Activated CD4-positive, alpha-beta T cell treated with anti-CD3 and anti-CD28 coated beads, Interleukin-2, amount 50 U/mL, for 4 hours (primary cell): ENCODE results near the gene BAG3.
"Not testable (repeated sequence)": the region's sequence is repeated elsewhere in the genome, so short reads cannot be mapped to it uniquely, and the experiment has no call there.

ENCODE experiments used
- DNase-seq, 2 experiments: peaks; one replicate each; pipeline ENCODE4 v3.0.0-alpha.2; 2020

The BAG3 gene

DNA sequence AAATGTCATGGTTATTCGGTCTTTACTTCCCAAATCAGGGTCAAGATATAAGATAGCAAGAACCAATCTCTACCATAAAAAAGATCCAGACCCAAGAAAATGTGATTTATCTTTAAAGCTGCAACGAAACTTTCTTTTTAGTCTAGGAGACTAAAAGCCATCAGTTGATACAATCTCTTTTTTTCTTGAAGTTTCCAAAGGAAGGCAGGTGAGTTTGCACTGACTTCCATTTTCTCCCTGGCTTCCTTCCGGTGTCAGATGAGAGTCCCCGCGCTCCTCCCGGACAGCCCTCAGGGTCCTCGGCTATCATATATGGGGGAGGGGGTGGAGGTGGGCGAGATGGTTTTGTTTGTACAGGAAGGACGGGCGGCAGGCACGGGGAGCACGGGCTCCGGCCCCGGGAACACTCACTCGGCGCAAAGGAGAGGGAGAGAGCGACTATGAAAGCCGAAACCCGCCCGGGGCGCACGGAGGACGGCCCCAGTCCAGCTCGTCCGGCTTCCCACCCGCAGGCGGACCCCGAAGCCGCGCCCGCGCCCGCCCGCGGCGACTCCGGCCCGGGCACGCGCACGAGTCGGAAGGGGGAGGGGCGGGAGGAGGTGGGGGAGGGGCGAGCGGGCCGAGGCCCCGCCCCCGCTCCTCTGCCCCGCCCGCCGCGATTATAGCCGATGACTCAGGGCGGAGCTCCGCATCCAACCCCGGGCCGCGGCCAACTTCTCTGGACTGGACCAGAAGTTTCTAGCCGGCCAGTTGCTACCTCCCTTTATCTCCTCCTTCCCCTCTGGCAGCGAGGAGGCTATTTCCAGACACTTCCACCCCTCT is at the start of gene BAG3:
TSS of gene BAG3 (plus strand) at position 689 of the 822 bp plus-strand sequence. CDS start 296 bp downstream, outside the sequence.
- DNase-seq: peak; percentile 66 to 69

DNA sequence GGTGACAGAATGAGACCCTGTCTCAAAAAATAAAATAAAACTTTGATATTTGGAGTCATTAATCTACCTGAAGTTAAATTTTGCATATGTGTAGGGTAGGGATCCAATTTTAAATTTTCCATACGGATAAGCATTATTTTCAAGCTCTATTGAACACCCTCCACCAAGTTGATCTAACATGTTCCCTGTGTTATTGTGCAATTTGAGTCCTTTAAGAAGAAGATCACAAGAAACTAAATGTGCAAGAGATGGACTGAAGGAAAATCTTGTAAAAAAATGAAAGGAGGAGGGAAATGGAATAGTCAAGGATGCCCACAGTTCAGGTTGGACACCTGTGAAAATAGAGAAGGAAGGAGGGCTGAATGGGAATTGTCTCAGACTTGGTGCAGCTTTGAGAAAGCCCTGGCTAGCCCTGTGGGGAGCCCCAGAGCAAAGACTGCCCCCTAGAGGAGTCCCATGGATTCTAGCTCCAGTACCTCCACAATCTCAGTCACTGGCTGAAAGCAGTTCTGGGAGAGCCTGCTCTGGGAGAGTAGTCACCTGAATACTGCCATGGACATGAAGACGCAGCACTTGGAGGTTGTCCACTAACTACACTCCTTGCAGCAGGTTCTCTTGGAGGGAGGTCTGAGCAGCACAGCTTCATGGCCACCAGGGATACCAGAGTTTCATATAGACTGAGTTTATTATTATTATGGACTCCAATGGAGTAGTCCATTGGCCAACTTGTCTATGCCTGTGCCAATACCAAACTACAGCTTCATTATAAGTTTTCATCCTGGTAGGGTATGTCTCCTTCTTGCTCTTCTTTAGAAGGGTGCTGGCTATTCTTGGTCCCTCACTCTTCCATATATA is 48.7 kb upstream of the BAG3 start:
- peak; percentile 11 to 24 for DNase-seq

DNA sequence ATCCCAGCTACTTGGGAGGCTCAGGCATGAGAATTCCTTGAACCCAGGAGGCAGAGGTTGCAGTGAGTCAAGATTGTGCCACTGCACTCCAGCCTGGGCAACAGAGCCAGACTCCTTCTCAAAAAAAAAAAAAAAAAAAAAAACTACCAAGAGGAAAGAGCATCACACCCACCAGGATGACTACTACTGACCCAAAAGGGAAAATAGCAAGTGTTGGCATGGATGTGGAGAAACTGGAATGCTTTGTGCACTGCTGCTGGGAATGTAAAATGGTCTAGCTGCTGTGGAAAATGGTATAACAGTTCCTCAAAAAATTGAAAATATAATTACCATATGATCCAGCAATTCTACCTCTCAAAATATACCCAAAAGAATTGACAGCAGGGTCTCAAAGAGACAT is 46.7 kb upstream of the BAG3 start:
- no peak for DNase-seq

DNA sequence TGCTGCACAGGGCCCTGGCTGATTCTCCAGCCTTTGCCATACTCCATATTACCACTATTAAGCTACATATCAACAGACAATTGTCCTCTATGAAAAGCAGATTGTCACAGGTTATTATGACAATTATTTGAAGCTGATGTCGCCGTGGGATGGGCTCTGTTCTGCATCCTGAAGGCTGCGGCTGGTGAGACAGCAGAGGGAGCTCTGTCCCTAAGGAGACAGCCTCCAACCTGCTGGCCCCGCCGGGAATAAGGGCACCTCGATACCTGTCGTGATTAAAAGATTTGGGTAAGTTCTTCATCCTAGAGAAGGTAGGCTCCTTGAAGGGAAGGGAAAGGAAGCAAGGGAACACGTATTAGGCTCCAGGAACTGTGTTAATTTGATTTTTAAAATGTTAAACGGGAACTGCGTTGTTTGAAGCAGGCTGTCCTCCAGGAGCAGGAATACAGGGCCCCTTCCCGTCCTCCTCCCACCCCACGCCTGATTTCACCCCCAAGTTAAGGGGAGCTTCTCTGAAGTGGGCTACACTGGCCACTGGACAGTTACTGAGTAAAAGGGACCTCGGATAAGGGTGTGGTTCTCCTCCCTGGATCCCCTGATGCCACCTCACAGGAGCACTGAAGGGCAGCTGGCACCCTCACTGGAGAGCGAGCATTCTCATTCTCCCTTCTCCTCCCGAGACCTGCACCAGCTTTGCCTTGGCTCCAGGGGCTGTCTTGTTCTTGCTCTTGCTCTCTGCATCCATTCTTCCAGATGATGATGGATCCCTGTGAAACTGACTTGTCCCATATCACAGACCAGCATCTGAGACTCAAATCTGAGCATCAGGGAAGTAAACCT is 42.6 kb upstream of the BAG3 start:
- peak; percentile 10 to 15 for DNase-seq

- no peak for DNase-seq
Measured at GRCh38 chr10:119609516-119609915, 41.7 kb upstream of the BAG3 start.

DNA sequence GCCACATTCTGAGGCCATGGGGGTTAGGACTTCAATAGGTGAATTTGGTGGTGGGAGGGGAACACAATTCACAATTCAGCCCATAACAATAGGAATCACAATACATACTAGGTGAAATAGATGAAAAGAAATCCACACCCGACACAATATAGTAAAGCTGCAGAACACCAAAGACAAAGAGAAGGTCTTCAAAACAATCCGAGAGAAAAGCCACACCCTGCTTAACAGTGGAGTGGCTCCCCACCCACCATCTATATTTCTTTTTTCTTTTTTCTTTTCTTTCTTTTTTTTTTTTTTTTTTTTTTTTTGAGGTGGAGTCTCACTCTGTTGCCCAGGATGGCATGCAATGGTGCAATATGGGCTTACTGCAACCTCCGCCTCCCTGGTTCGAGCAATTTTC is 39.7 kb upstream of the BAG3 start:
- no peak for DNase-seq

- DNase-seq: no peak
Measured at GRCh38 chr10:119613741-119614140, 37.4 kb upstream of the BAG3 start.

DNA sequence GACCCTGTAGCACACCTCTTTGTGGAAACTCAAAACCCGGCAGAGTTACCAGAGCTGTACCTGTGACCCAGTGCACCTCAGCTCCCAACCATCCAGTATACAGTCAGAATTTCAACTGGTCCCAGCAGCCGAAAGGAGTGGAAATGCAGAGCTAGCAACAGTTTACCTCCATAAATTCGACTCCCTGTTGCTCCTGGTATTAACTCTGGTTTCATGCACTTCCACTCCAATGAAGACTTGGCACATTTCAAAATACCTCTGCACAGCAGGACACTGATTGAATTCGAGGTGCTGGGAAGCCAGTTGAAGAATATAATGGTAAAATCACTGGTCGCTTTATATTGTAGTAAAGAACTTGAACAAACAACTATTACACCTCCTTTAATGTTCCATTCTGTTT is 36.5 kb upstream of the BAG3 start:
- DNase-seq: no peak

DNA sequence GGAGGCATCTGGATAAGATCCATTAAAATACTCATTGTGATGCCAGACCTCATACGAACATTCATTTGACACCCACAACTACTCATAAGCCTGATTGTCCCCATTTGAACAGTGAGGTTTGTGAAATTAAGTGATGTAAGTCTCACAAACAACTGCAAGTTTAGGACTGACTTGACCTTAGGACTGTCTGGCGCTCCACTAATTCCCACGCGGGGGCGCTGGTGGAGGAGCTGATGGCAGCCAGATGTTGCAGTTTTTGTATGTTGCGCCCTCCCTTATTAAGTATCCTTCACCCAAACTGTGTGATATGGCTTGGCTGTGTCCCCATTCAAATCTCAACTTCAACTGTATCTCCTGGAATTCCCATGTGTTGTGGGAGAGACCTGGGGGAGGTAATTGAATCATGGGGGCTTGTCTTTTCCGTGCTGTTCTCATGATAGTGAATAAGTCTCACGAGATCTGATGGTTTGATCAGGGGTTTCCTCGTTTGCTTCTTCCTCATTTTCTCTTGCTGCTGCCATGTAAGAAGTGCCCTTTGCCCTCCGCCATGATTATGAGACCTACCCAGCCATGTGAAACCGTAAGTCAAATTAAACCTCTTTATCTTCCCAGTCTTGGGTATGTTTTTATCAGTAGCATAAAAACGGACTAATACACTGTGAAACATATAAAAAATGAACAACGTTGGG is 34.2 kb upstream of the BAG3 start:
- DNase-seq: peak; percentile 6 to 18

- DNase-seq: no peak
Measured at GRCh38 chr10:119619215-119619614, 32.0 kb upstream of the BAG3 start.

- not testable (repeated sequence) for DNase-seq
Measured at GRCh38 chr10:119619811-119620210, 31.4 kb upstream of the BAG3 start.

DNA sequence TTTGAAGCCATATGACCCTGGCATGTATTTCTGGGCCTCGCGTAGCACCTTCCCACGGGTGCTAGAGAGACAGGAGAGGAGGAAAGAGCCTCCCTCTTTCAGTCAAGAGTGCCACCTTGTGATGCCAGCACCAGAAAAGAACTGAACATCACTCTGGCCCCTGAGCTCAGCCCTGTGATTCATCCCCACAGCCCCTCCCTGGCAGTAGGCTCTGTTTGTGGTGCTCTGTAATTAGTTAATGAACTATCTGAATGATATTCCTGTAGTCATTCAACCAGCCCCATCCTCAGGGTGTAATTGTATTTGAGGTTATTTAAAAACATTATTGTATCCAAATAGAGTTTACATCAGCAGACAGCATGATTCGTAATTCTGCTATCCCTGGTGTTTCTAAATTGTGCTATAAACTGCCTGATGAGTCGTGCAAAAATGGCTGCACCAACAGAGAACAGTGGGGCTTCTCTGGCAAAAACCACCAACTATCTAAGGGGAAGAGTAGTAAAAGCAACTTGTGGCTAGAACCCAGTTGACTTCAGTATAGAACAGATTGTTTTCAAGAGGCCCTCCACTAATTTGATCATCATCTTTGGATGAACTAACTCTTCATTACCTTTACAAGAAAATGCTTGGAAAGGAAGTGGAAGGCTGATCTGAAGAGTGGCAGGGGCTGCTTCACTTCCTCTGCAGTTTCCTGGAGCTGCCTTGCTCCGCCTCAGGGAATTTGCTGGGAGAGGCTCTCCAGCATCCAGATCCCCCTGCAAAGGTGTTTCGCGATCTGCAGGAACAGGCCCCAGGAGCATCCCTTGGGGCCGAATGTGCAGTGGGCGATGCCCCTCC is 30.7 kb upstream of the BAG3 start:
- DNase-seq: no peak

GRCh38 chr10:119621078-119621384 is 30.1 kb upstream of the BAG3 start:
- DNase-seq: no peak

DNA sequence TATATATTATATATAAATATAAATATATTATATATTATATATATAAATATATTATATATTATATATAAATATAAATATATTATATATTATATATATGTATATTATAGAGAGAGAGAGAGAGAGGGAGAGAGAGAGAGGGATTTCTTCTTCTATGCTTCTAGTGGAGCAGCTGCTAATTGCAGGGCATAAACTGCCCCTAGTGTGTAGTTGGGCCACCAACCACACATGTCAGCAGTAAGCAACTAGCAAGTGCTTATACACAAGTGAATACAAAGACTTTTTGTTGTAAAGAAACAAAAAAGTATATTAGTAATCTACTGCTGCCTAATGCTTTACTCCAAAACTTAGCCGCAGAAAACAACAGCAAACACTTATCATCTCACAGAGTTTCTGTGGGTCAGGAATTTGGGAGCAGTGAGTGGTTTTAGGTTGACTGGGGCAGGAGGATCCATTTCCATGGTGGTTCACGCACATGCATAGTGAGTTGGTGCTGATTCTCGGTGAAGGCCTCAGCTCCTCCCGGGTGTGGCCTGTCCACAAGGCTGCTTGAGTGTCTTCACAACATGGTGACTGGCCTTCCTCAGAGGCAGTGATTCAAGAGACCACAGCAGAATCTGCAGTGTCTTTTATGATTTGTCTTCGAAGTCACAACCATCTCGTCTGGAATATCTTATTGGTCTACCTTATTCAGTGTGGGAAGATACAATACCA is 25.5 kb upstream of the BAG3 start:
- DNase-seq: no peak

- no peak for DNase-seq
Measured at GRCh38 chr10:119630300-119630699, 20.9 kb upstream of the BAG3 start.

GRCh38 chr10:119633538-119634218 is 17.5 kb upstream of the BAG3 start:
- no peak for DNase-seq

DNA sequence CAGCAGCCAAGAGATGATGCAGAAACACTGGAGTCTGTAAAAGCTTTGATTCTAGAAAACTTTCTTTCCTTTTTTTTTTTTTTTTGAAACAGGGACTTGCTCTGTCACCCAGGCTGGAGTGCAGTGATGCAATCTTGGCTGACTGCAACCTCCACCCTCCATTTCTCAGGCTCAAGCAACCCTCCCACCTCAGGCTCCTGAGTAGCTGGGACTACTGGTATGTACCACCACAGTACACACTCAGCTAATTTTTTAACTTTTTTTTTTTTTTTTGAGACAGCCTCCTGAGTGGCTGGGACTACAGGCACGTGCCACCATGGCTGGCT is 17.0 kb upstream of the BAG3 start:
- DNase-seq: no peak

DNA sequence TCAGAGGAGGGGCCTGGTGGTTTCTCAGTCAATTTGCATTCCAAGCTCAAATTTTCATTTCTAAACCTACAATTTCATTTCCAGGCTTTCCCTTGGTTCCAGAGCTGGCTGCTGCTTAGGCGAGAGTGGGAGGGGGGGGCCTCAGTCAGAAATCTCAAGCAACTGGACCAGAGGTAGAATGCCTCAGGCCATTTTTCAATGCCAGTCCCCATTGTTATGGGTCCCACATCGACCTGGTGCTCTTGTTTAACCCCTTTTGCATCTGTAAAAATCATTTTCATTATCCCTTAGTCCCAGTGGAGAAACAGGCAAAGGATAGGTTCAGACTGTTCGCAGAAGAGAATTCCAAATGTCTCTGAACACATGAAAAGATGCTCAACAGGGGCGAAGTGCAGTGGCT is 13.5 kb upstream of the BAG3 start:
- no peak for DNase-seq

- no peak for DNase-seq
Measured at GRCh38 chr10:119638982-119639381, 12.2 kb upstream of the BAG3 start.

GRCh38 chr10:119640384-119640783 is 10.8 kb upstream of the BAG3 start:
- no peak for DNase-seq
